SK-N-SH (cell line): Measurements from ENCODE around the gene HCST.

Experiments
- CTCF ChIP-seq: fragments of 200-600 bp; sonication (generic); IDR thresholded peaks from 2 replicates; pipeline ENCODE4 v1.6.1; 2017; ENCODE audit warnings: antibody characterized with exemption, mild to moderate bottlenecking, moderate library complexity
- TF ChIP-seq, protein P1 (sequence below): IDR thresholded peaks from 2 replicates; pipeline ENCODE4; 2012

DNA sequence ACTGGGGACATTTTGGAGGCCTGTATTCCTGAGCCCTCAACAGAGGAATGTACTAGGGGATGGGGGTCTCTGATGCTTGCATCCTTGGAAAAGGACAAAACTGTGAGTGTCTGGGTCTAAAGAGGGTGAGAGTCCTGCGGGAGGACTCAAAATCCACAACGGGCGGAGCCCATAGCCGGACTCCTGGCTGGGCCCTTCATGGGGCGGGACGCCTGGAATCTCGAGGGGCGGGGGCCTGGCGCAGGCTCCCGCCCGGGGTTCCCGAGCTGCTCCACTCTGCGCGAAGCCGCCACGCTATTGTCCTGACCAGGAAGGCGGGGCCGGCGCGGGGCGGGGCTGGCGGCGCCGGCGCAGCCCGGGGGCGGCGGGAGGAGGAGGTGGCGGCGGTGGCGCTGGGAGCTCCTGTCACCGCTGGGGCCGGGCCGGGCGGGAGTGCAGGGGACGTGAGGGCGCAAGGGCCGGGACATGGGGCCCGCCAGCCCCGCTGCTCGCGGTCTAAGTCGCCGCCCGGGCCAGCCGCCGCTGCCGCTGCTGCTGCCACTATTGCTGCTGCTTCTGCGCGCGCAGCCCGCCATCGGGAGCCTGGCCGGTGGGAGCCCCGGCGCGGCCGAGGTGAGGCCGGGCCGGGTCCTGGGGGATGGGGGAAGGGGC is 34.0 kb upstream of the HCST start, which contains the start of gene APLP1:
- TF ChIP-seq CTCF, result no peak
- TF ChIP-seq, protein P1, sequence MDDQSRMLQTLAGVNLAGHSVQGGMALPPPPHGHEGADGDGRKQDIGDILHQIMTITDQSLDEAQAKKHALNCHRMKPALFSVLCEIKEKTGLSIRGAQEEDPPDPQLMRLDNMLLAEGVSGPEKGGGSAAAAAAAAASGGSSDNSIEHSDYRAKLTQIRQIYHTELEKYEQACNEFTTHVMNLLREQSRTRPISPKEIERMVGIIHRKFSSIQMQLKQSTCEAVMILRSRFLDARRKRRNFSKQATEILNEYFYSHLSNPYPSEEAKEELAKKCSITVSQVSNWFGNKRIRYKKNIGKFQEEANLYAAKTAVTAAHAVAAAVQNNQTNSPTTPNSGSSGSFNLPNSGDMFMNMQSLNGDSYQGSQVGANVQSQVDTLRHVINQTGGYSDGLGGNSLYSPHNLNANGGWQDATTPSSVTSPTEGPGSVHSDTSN, result no peak
